NB4 (cell line): Measurements from ENCODE around the gene PPM1K.

Experiments used
- MAX ChIP-seq: IDR thresholded peaks from 2 replicates; pipeline ENCODE4 v1.6.1; 2011; ENCODE audit warnings: low read depth, low read length
- MYC ChIP-seq: IDR thresholded peaks from 2 replicates; pipeline ENCODE4 v1.6.1; 2011; ENCODE audit warnings: low read depth, low read length

- no peak for TF ChIP-seq MYC
- no peak for TF ChIP-seq MAX
Measured at GRCh38 chr4:88320224-88320779, 35.9 kb upstream of the PPM1K start.
